ENCODE data around the gene RAB27A. TPM values are rescaled to one million over a fixed set of nuclear protein-coding genes. Genes with fewer than 3 reads are reported as not detected.

The RAB27A gene
- total and polyA plus RNA-seq, 5 experiments from 2014 or later: 26.2 to 88.0 (median 35.0) TPM

DNA sequence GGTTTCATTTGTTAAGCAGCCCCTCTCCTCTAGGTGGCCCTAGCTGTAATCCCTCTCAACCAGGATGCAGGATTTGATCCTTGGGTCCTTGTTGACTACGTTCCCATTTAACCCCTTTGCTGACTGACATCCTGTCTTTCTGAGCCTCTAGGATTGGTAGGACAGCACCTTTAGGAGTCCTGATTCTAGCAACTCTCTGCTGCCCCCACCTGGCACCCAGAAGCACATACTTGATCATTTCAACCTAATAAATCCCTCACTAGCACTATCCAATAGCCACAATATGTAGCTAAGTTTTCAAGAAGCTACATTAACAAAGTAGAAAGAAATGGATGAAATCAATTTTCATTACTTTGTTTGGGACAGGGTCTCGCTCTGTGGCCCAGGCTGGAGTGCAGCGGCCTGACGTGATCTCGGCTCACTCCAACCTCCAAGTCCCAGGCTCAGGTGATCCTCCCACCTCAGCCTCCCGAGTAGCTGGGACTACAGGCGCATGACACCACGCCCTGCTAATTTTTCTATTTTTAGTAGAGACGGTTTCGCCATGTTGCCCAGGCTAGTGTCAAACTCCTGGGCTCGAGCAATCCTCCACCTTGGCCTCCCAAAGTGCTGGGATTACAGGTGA, 121.2 kb downstream of the RAB27A start:
- Mint-ChIP-seq H3K4me1 (no peaks in the 10 kb centered on the region), H3K9me3 (no peaks in the 10 kb centered on the region), H3K27me3 (no peaks in the 10 kb centered on the region), H3K36me3 (peaks cover 0 to 4% (median 0%) of the 10 kb centered on the region in 3 donors), H3K27ac (no peak overlapping the region), H3K4me3 (no peak overlapping the region)
- peak; percentile 62 to 70 for ATAC-seq
- DNase-seq: peak in 8 of 10 donors; percentile 18 to 44 (median 24)
- POLR2A ChIA-PET: no interaction called here

GRCh38 chr15:55164284-55164683, 125.3 kb downstream of the RAB27A start:
- ATAC-seq (no peak), DNase-seq (no peak)
- H3K9me3 Mint-ChIP-seq: peaks cover 0 to 3% (median 0%) of the 10 kb centered on the region in 9 donors
- H3K27ac Mint-ChIP-seq: no peak overlapping the region
- H3K36me3 Mint-ChIP-seq: peaks cover 0 to 4% (median 0%) of the 10 kb centered on the region in 3 donors
- POLR2A ChIA-PET: interaction anchor here (1.2 kb wide), 1 partner anchor 155 kb away, joined by 3 read pairs; the partner anchor contains the start of genes PIGB and PIGBOS1
- H3K4me1 Mint-ChIP-seq: no peaks in the 10 kb centered on the region
- H3K4me3 Mint-ChIP-seq: no peak overlapping the region
- H3K27me3 Mint-ChIP-seq: peaks cover 0 to 2% (median 0%) of the 10 kb centered on the region in 5 donors

Other genes with a start within 250 kb of the RAB27A start
- gene RSL24D1, start 92.9 kb downstream of the RAB27A start, total RNA-seq: 100 to 1,000 TPM; 139 to 147 TPM
- 100 to 1,000 TPM in 1 of 3 donors, 10 to 100 TPM in 2; 78.8 to 116 (median 93.2) TPM for gene RSL24D1, start 92.9 kb downstream of the RAB27A start, polyA plus RNA-seq
- 10 to 100 TPM; 15.7 to 16.5 TPM for gene PIGBOS1, start 29.3 kb upstream of the RAB27A start, total RNA-seq
- gene PIGBOS1, start 29.3 kb upstream of the RAB27A start, polyA plus RNA-seq: 10 to 100 TPM; 28.4 to 37.5 (median 34.0) TPM
- gene PIGB, start 29.4 kb upstream of the RAB27A start, total RNA-seq: 10 to 100 TPM; 12.4 to 21.2 TPM
- gene PIGB, start 29.4 kb upstream of the RAB27A start, polyA plus RNA-seq: 10 to 100 TPM; 10.8 to 15.3 (median 13.5) TPM
- 10 to 100 TPM; 30.4 to 30.9 TPM for gene CCPG1, start 118.5 kb upstream of the RAB27A start, total RNA-seq
- 10 to 100 TPM; 13.1 to 30.4 (median 29.2) TPM for gene CCPG1, start 118.5 kb upstream of the RAB27A start, polyA plus RNA-seq
- not detected for gene PIERCE2, start 118.7 kb upstream of the RAB27A start, total RNA-seq
- gene PIERCE2, start 118.7 kb upstream of the RAB27A start, polyA plus RNA-seq: under 1 TPM in 2 of 3 donors, not detected in 1; 0.44 to 0.50 TPM
- gene DNAAF4, start 218.4 kb upstream of the RAB27A start, total RNA-seq: 1 to 10 TPM; 2.6 to 2.9 TPM
- under 1 TPM in 2 of 3 donors, not detected in 1; 0.24 to 0.63 TPM for gene DNAAF4, start 218.4 kb upstream of the RAB27A start, polyA plus RNA-seq

Measured in naive thymus-derived CD8-positive, alpha-beta T cell (primary cell).